AG04450 (cell line): ENCODE measurements around the gene DUOX1. TPM values are rescaled to one million over a fixed set of nuclear protein-coding genes. Genes with fewer than 3 reads are reported as not detected.

Experiments used
- CTCF ChIA-PET: fragments of 300-600, 350-600 bp; formaldehyde crosslinking; extraction: SDS; loops from one replicate; lab custom pipeline; 2022; ENCODE audit warnings: antibody characterized with exemption, inconsistent platforms; lab: Charles Lee
- POLR2A ChIA-PET: fragments of 350-600 bp; formaldehyde crosslinking; extraction: SDS; loops from one replicate; lab custom pipeline; 2021; ENCODE audit warnings: antibody characterized with exemption, inconsistent platforms; lab: Yijun Ruan, JAX
- DNase-seq: peaks from one replicate; pipeline ENCODE4 v3.0.0-alpha.2; 2011; ENCODE audit warnings: low read depth, low spot score
- H3K27ac ChIP-seq: one replicate; pipeline ENCODE4 v1.5.1; 2012; ENCODE audit warnings: low read depth, low read length, control low read depth
- H3K27me3 ChIP-seq: one replicate; pipeline ENCODE4 v1.6.0; 2012; ENCODE audit warnings: low read length; ENCODE audit not compliant: control insufficient read depth, insufficient read depth
- H3K4me3 ChIP-seq: 2 replicates; pipeline ENCODE4 v1.5.1; 2011; ENCODE audit warnings: mild to moderate bottlenecking, low read depth, low read length, control low read depth
- H3K9me3 ChIP-seq: 2 replicates; pipeline ENCODE4 v1.5.1; 2012; ENCODE audit warnings: low read length; ENCODE audit not compliant: control insufficient read depth, insufficient read depth
- polyA plus RNA-seq: library from polyadenylated mRNA; depleted of rRNA; stranded (reverse); fragments of >200 nt; gene quantifications from 2 replicates; pipeline ENCODE4 v1.2.3, GENCODE V29; 2011
- TF ChIP-seq, protein P1 (sequence below): IDR thresholded peaks from 2 replicates; pipeline ENCODE4 v1.5.1; 2011; ENCODE audit warnings: low read depth, low read length, control low read depth, inconsistent platforms

The DUOX1 gene
- polyA plus RNA-seq, 1 experiment = not detected

- DNase-seq = no peak
- H3K27ac ChIP-seq = no peak overlapping the region
- ChIA-PET POLR2A (no interaction called here), CTCF (interaction anchor here (1.9 kb wide), 1 partner anchor 29 kb away, joined by 11 read pairs; no protein-coding TSS in a partner anchor)
- H3K9me3 ChIP-seq = no peaks in the 10 kb centered on the region
- TF ChIP-seq, protein P1, sequence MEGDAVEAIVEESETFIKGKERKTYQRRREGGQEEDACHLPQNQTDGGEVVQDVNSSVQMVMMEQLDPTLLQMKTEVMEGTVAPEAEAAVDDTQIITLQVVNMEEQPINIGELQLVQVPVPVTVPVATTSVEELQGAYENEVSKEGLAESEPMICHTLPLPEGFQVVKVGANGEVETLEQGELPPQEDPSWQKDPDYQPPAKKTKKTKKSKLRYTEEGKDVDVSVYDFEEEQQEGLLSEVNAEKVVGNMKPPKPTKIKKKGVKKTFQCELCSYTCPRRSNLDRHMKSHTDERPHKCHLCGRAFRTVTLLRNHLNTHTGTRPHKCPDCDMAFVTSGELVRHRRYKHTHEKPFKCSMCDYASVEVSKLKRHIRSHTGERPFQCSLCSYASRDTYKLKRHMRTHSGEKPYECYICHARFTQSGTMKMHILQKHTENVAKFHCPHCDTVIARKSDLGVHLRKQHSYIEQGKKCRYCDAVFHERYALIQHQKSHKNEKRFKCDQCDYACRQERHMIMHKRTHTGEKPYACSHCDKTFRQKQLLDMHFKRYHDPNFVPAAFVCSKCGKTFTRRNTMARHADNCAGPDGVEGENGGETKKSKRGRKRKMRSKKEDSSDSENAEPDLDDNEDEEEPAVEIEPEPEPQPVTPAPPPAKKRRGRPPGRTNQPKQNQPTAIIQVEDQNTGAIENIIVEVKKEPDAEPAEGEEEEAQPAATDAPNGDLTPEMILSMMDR = no peak
- H3K4me3 ChIP-seq = no peak overlapping the region
- peaks cover 18% of the 10 kb centered on the region for H3K27me3 ChIP-seq
These were observed 40.7 kb upstream of the DUOX1 start for GRCh38 chr15:45088801-45089711.

- Histone ChIP-seq H3K27me3 (peaks cover 20% of the 10 kb centered on the region), H3K9me3 (no peaks in the 10 kb centered on the region), H3K27ac (no peak overlapping the region), H3K4me3 (no peak overlapping the region)
- TF ChIP-seq, protein P1 = no peak
- ChIA-PET CTCF (interaction anchor here (1.9 kb wide), 1 partner anchor 28 kb away, joined by 11 read pairs; no protein-coding TSS in a partner anchor), POLR2A (no interaction called here)
- DNase-seq = no peak
These were observed 40.0 kb upstream of the DUOX1 start for GRCh38 chr15:45089712-45090373.

- peak overlapping the region; percentile 57 for H3K27ac ChIP-seq
- CTCF ChIA-PET = interaction anchor here (1.0 kb wide), 1 partner anchor 27 kb away, joined by 3 read pairs; no protein-coding TSS in a partner anchor
- peaks cover 26% of the 10 kb centered on the region for H3K27me3 ChIP-seq
These were observed 38.6 kb upstream of the DUOX1 start for GRCh38 chr15:45091161-45091560.

DNA sequence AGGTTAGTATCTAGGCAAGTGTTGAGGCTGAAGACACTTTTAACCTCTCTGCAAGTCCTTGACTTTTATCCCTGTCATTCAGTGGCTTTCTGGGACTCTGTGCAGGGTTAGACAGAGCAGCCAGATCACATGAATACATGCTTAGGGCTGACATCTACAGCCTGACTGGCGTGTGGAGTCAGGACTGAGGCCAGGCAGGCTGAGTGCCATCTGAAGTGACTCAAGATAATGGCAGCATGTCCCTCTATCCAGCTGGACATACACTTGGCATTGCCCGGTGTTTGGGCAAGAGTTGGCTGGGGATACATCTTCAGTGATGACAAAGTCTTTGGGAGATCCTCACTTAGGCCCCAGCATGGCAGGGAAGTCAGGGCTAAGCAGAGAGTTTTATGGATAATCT, 38.2 kb upstream of the DUOX1 start:
- TF ChIP-seq, protein P1 = no peak
- peaks cover 26% of the 10 kb centered on the region for H3K27me3 ChIP-seq
- no peak overlapping the region for H3K4me3 ChIP-seq
- no peak for DNase-seq
- CTCF ChIA-PET = interaction anchor here (1.0 kb wide), 1 partner anchor 26 kb away, joined by 3 read pairs; no protein-coding TSS in a partner anchor
- no peaks in the 10 kb centered on the region for H3K9me3 ChIP-seq
- no peak overlapping the region for H3K27ac ChIP-seq
- POLR2A ChIA-PET = no interaction called here

More at GRCh38 chr15:45091161-45091560, 38.6 kb upstream of the DUOX1 start:
- no peaks in the 10 kb centered on the region for H3K9me3 ChIP-seq
- TF ChIP-seq, protein P1 = no peak
- H3K4me3 ChIP-seq = no peak overlapping the region
- DNase-seq = peak; percentile 42
- POLR2A ChIA-PET = no interaction called here
